ENCODE measurements around the gene ST7L.

DNA sequence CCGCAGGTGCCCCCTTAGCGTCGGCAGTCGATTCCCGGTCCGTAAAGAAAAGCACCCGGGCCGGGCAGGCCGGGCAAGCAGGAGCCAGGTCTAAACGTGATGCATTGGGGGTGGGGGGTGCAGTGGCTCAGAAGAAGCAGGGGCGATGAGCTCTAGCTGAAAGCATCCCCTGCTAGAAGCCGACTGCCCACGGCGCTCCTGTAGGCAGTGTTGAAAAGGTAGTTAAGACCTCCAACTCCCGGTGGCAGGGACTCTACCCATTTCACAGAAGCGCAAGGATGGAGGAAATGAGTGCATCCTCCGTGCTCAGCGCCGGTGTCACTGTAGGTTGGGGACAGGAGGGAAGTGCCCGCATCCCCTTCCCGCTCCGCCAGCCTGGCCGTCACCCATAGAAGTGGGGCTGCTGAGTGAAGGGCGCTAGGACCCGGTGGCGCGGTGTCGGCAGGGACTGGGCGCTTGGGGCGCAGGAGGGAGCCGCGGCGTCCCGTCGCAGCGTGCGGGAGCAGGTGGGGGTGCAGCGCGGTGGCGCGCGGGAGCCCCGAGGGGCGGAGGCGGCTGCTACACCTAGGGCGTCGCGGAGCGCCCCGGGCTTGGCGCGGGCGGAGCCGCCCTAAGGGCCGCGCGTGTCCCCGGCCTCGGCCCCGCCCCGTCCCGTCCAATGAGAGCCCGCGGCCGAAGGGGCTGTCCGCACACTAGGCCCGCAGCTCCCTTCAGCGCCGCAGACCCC is 110.5 kb downstream of the ST7L start, which contains the start of gene WNT2B:
- TF ChIP-seq CTCF (IDR thresholded peaks at IDR 0.05) (peak in 1 of 6 experiments; percentile 9), POLR2A (IDR thresholded peaks at IDR 0.05) (no peak)
